CD4-positive, alpha-beta T cell (primary cell): ENCODE results near the gene S100A2. TPM values are rescaled to one million over a fixed set of nuclear protein-coding genes. Genes with fewer than 3 reads are reported as not detected.
A peak's percentile ranks its signal among the peaks of the same experiment; 100 is the strongest.

Source experiments
- ATAC-seq: fragments of 200-7000 bp; cut with Tn5 transposase; one replicate; pipeline ENCODE4 v1.10.0; 2022; ENCODE audit warnings: mild to moderate bottlenecking; ENCODE audit not compliant: poor library complexity
- CTCF ChIA-PET: fragments of 350-600 bp; sonication (Branson Sonifier 250); formaldehyde crosslinking; loops from one replicate; lab custom pipeline; 2021; ENCODE audit warnings: antibody characterized with exemption, inconsistent platforms; lab: Charles Lee
- POLR2A ChIA-PET: fragments of 350-600 bp; sonication (Branson Sonifier 250); formaldehyde crosslinking; loops from one replicate; lab custom pipeline; 2021; ENCODE audit warnings: antibody characterized with exemption, inconsistent platforms; lab: Charles Lee
- DNase-seq, 14 experiments: peaks; one replicate each; pipeline ENCODE4 v3.0.0-alpha.2; 2013 to 2020; ENCODE audit warnings: mixed read lengths in 2 of 14
- H3K27ac ChIP-seq, 2 donors: one replicate each; pipeline versions ENCODE4 v1.5.1 to v1.7.0; 2013; ENCODE audit warnings: low read length in 2 of 2, low read depth in 1 of 2, mild to moderate bottlenecking in 1 of 2
- H3K27me3 ChIP-seq, 2 experiments: 1 replicate in 1 of 2; 2 replicates in 1 of 2; pipeline versions ENCODE4 v1.6.1 to v1.7.0; 2013; ENCODE audit warnings: low read length in 2 of 2, control low read depth in 1 of 2, mild to moderate bottlenecking in 1 of 2, moderate library complexity in 1 of 2; ENCODE audit not compliant: insufficient read depth in 2 of 2, control insufficient read depth in 1 of 2
- H3K36me3 ChIP-seq: one replicate; pipeline ENCODE4 v1.6.1; 2013; ENCODE audit warnings: low read length, control low read depth; ENCODE audit not compliant: insufficient read depth
- H3K4me1 ChIP-seq: one replicate; pipeline ENCODE4 v1.6.1; 2013; ENCODE audit warnings: low read length, control low read depth; ENCODE audit not compliant: insufficient read depth
- H3K4me3 ChIP-seq: one replicate; pipeline ENCODE4 v1.5.1; 2013; ENCODE audit warnings: mild to moderate bottlenecking, low read length, moderate library complexity
- H3K9me3 ChIP-seq, 2 experiments: 1 replicate in 1 of 2; 2 replicates in 1 of 2; pipeline versions ENCODE4 v1.6.1 to v1.7.0; 2013; ENCODE audit warnings: low read length in 2 of 2, mild to moderate bottlenecking in 2 of 2, control low read depth in 1 of 2, moderate library complexity in 1 of 2; ENCODE audit not compliant: control insufficient read depth in 1 of 2, insufficient read depth in 1 of 2
- H3K27ac Mint-ChIP-seq: one replicate; pipeline ENCODE4 v1.8.0; 2020; ENCODE audit warnings: mixed read lengths
- H3K27me3 Mint-ChIP-seq: one replicate; pipeline ENCODE4 v1.8.0; 2021; ENCODE audit warnings: mixed read lengths
- H3K36me3 Mint-ChIP-seq: one replicate; pipeline ENCODE4 v1.8.0; 2021; ENCODE audit warnings: low read depth, mixed read lengths
- H3K4me1 Mint-ChIP-seq: one replicate; pipeline ENCODE4 v1.8.0; 2021; ENCODE audit warnings: low read depth, mixed read lengths
- H3K4me3 Mint-ChIP-seq: one replicate; pipeline ENCODE4 v1.8.0; 2020; ENCODE audit warnings: mild to moderate bottlenecking, mixed read lengths
- H3K9me3 Mint-ChIP-seq: one replicate; pipeline ENCODE4 v1.8.0; 2020; ENCODE audit warnings: mixed read lengths
- CTCF ChIP-seq: fragments of 200-600 bp; IDR thresholded peaks from one replicate; pipeline ENCODE4 v1.8.0; 2022; ENCODE audit warnings: antibody characterized with exemption, mild to moderate bottlenecking
- intact Hi-C, 2 experiments: fragments of 100-400 bp; cut with DNase I in 1 of 2; cut with micrococcal nuclease in 1 of 2; formaldehyde crosslinking; loops; one replicate each; pipeline versions ENCODE4 v1.15.1 to v1.9.0; 2023 to 2025; cut with DNase I, micrococcal nuclease
- polyA plus RNA-seq, 2 donors: library from polyadenylated mRNA; unstranded; fragments of 120-200 nt; gene quantifications; one replicate each; pipeline ENCODE4 v1.2.1, GENCODE V29; 2013
- total RNA-seq, 174 experiments: library from RNA in 2 of 174; stranded (reverse) in 2 of 174; gene quantifications; one replicate each; pipeline ENCODE4 v1.2.3 and lab custom pipeline; 2021 to 2026

The S100A2 gene
- total RNA-seq (not detected), total RNA-seq (lab: John Stamatoyannopoulos, UW) (0 to 2.1 (median 0.10) reads per million in 172 experiments)
- not detected for polyA plus RNA-seq (2013, experiment 1 of 2)
- polyA plus RNA-seq (2013, experiment 2 of 2) = 0.48 TPM

- Mint-ChIP-seq H3K27me3 (no peaks in the 10 kb centered on the region), H3K4me3 (peak within 1 kb of the TSS; percentile 72), H3K27ac (peak within 1 kb of the TSS; percentile 89), H3K9me3 (no peaks in the 10 kb centered on the region), H3K4me1 (peaks cover 32% of the 10 kb centered on the region), H3K36me3 (no peaks in the 10 kb centered on the region)
- H3K9me3 ChIP-seq = no peaks in the 10 kb centered on the region
- DNase-seq = peak in 10 of 14 experiments; percentile 18 to 77 (median 36)
- no peaks in the 10 kb centered on the region for H3K27me3 ChIP-seq
- peak; percentile 32 for ATAC-seq
- no peak for TF ChIP-seq CTCF
- intact Hi-C loops = loop anchor here in 1 of 2 experiments (1.0 to 2.0 kb wide), 2 partner anchors 19 to 32 kb away; no protein-coding TSS in a partner anchor
- no peaks in the 10 kb centered on the region for H3K36me3 ChIP-seq
- peaks cover 39% of the 10 kb centered on the region for H3K4me1 ChIP-seq
- no peak within 1 kb of the TSS for H3K4me3 ChIP-seq
- ChIA-PET POLR2A (interaction anchor here (1.2 to 2.2 kb wide), 3 partner anchors 20 to 32 kb away, joined by 4 to 34 read pairs (median 14); partner anchors contain the start of genes S100A4, S100A5 and S100A6), CTCF (interaction anchor here (1.2 to 2.4 kb wide), 2 partner anchors 25 to 33 kb away, joined by 4 to 16 read pairs; partner anchors contain the start of gene S100A5)
- H3K27ac ChIP-seq = peak within 1 kb of the TSS; percentile 35 to 64
Measured at GRCh38 chr1:153565529-153566374, at the start of gene S100A2. S100A2 (minus strand) TSS chr1:153565844; CDS start chr1:153563877, 1,967 bp downstream.

- DNase-seq (no peak), ATAC-seq (no peak)
- Mint-ChIP-seq H3K36me3 (no peaks in the 10 kb centered on the region), H3K27me3 (no peaks in the 10 kb centered on the region), H3K27ac (no peak overlapping the region), H3K9me3 (no peaks in the 10 kb centered on the region), H3K4me1 (peaks cover 5% of the 10 kb centered on the region), H3K4me3 (no peak overlapping the region)
- ChIA-PET POLR2A (no interaction called here), CTCF (no interaction called here)
- H3K9me3 ChIP-seq = no peaks in the 10 kb centered on the region
- no peak overlapping the region for H3K4me3 ChIP-seq
- no peaks in the 10 kb centered on the region for H3K36me3 ChIP-seq
- intact Hi-C loops = loop anchor here in 1 of 2 experiments (5.0 kb wide), 1 partner anchor 43 kb away; no protein-coding TSS in a partner anchor
- no peaks in the 10 kb centered on the region for H3K27me3 ChIP-seq
- H3K27ac ChIP-seq = no peak overlapping the region
- peaks cover 7% of the 10 kb centered on the region for H3K4me1 ChIP-seq
- TF ChIP-seq CTCF = no peak
Measured at GRCh38 chr1:153615406-153615805, 49.8 kb upstream of the S100A2 start.

- CTCF ChIA-PET = no interaction called here
Measured at GRCh38 chr1:153614906-153615305, 49.3 kb upstream of the S100A2 start.

More at GRCh38 chr1:153614906-153615305, 49.3 kb upstream of the S100A2 start:
- no peak overlapping the region for H3K27ac ChIP-seq
- POLR2A ChIA-PET = interaction anchor here (1.0 kb wide), 1 partner anchor 19 kb away, joined by 3 read pairs; the partner anchor contains the start of gene CHTOP
- H3K36me3 ChIP-seq = no peaks in the 10 kb centered on the region
- DNase-seq (no peak), ATAC-seq (no peak)
- no peak overlapping the region for H3K4me3 ChIP-seq
- intact Hi-C loops = loop anchor here in 1 of 2 experiments (5.0 kb wide), 1 partner anchor 43 kb away; no protein-coding TSS in a partner anchor
- TF ChIP-seq CTCF = no peak
- Mint-ChIP-seq H3K36me3 (no peaks in the 10 kb centered on the region), H3K4me3 (no peak overlapping the region), H3K9me3 (no peaks in the 10 kb centered on the region), H3K27me3 (no peaks in the 10 kb centered on the region), H3K4me1 (peaks cover 5% of the 10 kb centered on the region), H3K27ac (no peak overlapping the region)
- no peaks in the 10 kb centered on the region for H3K27me3 ChIP-seq
- H3K4me1 ChIP-seq = peaks cover 7% of the 10 kb centered on the region
- H3K9me3 ChIP-seq = no peaks in the 10 kb centered on the region
